NCI-H1436 (cell line): ENCODE measurements around the gene LYZL1.
"Not testable (repeated sequence)": the region's sequence is repeated elsewhere in the genome, so short reads cannot be mapped to it uniquely, and the experiment has no call there.

Source experiments
- DNase-seq: peaks from one replicate; lab custom pipeline; 2025; lab: John Stamatoyannopoulos, UW

The LYZL1 gene

DNA sequence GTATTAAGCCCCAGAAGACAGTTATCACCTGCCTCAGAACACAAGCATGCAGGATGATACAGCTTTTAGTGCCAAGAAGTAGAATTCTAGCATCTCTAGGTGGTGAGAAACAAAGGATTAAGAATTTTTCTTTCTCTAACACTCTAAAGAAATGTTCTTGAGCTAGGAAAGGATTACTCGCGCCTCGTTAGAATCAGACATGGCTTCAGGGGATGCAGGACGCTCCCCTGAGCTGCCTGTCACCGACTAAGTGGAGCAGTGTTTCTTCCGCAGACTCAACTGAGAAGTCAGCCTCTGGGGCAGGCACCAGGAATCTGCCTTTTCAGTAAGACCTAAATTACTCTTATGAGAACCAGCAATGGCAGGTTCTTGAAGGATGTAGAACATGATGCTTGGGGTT is at the start of gene LYZL1:
Gene LYZL1 (plus strand): TSS at position 165 of the 400 bp plus-strand sequence. CDS start 2,798 bp downstream, outside the sequence.
- DNase-seq = not testable (repeated sequence)

GRCh38 chr10:29239569-29240472 is 49.0 kb upstream of the LYZL1 start:
- no peak for DNase-seq

DNA sequence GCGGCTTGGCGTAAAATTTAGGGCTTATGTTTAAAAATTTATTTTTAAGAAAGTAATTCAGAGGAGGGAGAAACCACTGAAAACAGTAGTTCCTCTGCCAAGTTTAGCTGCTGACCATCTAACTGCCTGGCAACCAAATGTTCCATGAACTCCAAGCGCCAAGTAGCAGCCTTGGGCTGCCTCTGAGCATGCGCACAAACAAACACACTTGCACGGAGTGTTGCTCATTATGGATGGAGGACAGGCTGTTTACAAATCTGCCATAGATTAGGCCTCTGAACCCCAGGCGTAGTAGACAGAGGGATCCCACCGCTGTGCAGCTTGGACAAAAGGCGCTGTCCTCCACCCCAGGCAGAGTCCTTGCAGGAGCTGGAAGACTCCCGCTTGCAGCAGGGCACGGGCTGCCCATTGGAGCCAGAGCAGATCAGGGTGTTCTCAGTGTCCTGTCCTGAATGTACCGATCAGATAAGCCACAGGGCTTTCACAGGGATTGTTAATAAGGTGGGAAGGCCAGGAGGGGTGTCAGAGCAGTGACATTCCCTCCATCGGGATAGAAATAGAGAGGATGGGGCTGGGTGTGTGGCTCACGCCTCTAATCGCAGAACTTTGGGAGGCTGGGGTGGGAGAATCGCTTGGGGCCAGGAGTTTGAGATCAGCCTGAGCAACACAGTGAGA is 47.7 kb upstream of the LYZL1 start:
- no peak for DNase-seq

GRCh38 chr10:29241925-29242324 is 46.9 kb upstream of the LYZL1 start:
- no peak for DNase-seq

DNA sequence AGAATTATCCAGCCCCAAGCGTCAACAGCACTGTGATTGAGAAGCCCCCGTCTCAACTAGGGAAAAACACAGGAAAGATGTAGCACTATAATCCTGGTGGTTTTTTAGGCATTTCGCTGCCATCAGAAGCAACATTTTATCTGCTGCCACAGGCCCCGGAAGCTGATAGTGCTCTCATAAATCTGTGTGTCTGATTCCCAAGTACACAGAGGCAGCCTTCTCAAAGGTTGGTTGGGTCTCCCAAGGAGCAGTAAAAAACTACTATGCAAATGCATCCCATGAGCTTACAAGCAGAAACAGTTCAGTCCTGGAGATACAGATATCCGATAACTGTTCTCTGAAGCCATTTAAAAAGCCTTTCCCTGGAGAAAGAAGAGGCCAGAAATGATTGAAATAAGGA is 45.8 kb upstream of the LYZL1 start:
- DNase-seq = no peak

DNA sequence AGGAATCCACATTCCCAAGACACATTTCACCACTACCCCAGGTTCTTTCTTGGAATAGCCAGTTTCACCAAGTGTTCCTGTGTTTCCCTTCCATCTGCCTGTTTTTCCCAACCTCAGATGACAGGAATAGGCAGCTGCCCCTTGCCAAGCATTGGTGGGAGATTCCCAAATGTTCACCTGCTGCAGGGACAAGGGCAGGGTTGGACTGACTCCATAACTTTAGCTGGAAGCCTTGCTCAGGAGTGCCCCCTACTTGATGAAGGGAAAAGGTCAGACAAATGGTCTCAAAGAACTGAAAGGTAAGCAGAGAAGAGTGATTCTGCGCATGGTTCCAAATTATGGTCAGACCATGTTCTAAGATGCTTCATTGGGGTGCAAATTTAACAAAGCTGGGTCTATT is 45.1 kb upstream of the LYZL1 start:
- no peak for DNase-seq

DNA sequence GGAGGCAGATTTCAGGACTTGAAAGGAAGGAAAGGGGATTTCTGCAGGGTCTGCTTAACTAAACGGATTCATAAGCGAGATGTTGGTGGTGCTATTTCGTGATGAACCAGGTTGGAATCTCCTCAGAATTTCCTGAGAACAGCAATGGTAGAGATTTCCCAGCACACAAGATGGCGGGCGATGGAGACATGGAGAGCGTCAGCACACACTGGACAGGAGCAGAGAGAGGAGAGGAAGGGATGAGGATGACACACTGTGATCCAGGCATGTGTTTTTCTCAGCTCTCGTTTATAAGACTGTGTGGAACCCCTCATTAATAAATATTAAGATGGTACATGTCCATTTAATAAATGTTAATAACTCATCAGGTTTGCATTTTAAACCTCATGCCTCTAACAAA is 43.9 kb upstream of the LYZL1 start:
- DNase-seq = no peak

DNA sequence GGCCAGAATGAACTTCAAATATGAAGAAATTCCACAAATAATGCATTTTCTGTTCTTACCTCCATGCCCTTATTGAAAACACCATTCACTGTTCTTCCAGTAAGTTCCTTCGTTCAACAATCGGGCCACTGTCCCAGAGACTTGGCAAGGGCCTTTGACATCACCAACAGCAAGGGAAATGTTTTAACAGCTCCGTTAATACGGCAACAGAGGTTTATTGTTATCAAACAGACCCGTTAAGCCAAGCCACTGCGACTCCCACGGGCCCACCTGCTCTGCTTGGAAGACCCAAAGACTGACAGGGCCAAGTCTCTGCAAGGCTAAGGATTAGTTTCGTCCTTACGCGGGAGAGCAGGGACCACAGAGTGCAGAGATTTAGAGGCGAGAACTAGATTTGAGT is 43.4 kb upstream of the LYZL1 start:
- no peak for DNase-seq

DNA sequence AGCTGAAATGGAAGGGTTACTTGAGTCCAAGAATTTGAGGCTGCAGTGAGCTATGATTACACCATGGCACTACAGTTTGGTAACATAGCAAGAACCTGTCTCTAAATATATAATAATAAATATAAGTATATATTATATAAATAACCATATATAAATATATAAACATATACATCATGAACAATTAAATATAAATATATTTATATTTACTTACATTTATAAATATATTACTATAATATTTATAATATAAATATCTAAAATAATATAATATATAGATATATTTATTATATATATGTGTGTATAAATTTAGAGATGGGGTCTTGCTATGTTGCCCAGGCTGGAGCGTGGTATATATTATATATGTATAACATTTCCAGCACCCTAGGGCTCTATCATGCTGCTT is 42.4 kb upstream of the LYZL1 start:
- no peak for DNase-seq

GRCh38 chr10:29248158-29248557 is 40.7 kb upstream of the LYZL1 start:
- no peak for DNase-seq

DNA sequence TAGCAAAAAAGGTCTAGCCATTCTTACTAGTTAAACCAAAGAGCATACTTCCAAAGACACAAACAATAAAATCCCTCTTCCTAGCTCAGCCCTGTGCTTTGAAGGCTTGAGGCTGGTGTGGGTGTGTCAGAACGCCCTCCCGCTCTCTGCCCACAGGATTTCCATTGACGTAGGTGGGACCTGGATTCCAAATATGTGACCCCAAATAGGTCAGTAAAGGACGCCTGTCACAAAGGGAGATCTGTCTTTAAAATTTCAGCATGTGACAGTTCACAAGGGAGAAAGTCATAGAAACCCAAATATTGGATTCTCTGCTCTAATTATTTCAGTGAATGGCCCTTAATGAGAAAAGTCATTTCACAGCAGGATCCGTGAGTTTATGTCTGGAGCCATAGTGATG is 39.9 kb upstream of the LYZL1 start:
- no peak for DNase-seq

DNA sequence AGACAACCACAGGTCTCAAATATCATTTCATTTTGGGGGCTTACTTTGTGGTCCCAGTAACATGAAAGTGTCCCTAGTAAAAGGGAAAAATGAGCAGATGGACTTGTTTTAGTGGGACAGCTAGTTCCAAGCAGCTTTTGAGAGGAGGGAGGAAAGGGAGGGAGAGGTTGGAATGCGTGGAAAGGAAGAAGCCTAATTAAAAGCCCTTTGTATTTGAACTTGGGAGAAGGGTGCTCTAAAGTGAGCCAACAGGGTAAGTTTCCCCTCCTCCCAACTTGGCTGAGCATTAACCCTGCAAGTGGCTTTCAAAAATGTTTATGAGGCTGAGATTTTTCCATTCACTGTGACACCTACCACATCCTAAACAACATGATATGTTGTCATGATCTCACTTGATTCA is 38.8 kb upstream of the LYZL1 start:
- no peak for DNase-seq

GRCh38 chr10:29252811-29253689 is 35.8 kb upstream of the LYZL1 start:
- DNase-seq = no peak

GRCh38 chr10:29253690-29254029 is 35.2 kb upstream of the LYZL1 start:
- no peak for DNase-seq

GRCh38 chr10:29254123-29255046 is 34.5 kb upstream of the LYZL1 start:
- DNase-seq = no peak

GRCh38 chr10:29255104-29255503 is 33.8 kb upstream of the LYZL1 start:
- no peak for DNase-seq

GRCh38 chr10:29256019-29256418 is 32.9 kb upstream of the LYZL1 start:
- no peak for DNase-seq

- no peak for DNase-seq
These were observed 32.3 kb upstream of the LYZL1 start for GRCh38 chr10:29256586-29256985.

DNA sequence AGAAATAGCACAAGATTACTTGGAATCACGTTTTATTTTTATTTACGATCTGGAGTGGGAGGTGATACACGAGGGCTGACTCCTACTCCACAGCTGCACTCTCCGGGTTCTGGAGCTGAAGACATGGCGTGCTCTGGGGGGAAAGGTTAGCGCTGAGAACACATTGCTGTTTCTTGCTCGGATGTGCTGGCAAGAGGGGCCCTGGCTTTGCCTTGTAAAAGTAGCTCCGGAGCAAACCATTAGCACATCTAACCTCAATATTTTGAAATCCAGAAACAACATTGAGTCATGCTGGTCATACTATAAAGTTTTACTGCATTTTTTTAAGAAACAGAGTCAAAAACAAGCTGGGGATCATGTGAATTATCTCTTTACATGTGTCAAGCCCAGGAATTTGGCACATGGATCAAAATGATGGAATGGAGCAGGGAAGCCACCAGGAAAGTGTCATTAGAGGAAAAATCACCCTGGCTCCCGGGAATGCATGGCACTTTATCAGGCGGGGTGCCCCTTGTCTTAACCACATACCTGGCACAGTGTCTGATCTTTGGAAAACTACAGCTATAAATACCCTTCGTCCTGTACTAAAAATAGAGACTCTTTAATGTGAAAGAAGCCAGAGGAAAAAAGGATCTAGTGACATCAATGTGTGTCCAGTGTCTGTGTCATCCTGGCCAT is 31.6 kb upstream of the LYZL1 start:
- DNase-seq = no peak

DNA sequence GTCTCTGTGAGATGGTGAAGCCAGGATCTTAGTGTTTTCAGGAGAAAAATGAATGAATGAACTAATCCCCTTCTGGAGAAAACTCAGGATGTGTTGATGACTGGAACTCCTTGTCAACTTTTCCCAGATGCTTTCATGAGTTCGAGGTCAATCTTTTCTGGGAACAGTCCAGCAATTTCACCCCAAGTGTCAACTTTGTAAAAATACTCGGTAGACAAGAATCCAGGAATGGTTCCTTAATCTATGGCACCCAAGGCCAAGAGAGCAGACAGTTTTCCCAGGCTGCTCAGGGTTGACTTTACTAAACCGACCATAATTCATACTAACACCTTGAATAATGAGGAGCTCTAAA is 31.1 kb upstream of the LYZL1 start:
- DNase-seq = no peak

GRCh38 chr10:29259498-29259897 is 29.4 kb upstream of the LYZL1 start:
- no peak for DNase-seq
